Dedifferentiated amniotic fluid mesenchymal stem cell (primary cell): ENCODE results near the gene CLUH.
"Not testable (repeated sequence)": the region's sequence is repeated elsewhere in the genome, so short reads cannot be mapped to it uniquely, and the experiment has no call there.

ENCODE experiments used
- DNase-seq: peaks from one replicate; pipeline ENCODE4 v3.0.0-alpha.2; 2016; ENCODE audit errors: extremely low spot score

Gene CLUH

DNA sequence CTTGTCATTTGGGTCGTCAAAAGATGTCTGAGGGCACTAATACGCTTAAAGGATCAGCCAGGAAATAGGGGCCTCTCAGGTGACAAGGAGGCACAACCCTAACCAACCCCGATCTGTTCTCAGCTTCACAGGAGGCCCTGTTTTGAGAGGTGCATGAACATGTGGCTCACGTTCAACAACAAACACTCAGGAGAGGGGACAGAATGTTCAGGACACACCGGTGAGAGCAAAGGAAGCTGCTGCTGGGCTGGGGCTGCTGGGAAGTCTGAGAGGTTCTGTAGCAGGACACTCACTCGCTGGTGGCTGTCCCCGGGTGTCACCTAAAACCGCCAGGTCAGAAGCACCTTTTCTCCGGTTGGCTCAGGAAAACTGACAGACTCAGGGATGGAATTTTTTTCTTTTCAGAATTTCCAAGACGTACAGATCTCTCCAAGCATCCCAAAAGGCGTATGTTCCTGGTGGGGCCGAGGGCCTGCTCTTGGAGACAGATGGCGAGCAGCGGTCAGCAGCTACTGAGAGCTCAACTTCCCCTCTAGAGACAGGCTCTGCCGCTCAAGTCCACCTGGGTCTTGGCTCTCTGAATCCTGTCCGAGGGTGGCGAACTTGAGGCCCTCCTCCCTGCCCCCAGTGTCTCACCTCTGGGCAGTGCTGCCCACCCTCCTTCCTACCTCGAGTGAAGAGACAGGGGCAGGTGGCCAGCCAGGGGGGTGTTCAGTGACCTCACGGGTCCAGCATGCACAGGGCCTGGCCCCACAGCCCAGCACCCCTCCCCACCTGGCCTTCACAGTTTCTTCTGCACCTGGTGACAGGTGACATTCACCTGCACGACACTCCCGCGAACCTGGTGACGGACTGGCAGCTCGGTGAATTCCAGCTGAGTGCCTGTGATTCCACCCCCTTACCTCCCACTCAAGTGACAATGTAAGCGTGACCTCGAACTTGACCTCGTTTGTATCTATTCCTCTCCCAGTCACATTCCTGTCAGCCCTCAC is 22.9 kb downstream of the CLUH start:
- no peak for DNase-seq

DNA sequence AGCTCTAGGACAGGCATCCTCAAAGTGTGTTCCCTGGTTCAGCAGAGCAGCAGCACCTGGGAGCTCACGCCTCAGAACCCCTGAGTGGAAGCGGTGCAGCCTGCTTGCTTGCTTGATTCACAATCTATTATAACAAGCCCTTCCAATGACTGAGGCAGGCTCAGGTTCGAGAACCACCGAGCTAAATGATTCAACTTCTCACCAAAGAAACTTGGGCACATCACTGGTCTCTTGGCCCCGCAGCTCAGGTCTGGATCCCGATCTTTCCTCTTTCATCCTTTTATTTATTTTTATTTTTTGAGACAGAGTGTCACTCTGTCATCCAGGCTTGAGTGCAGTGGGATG is 24.5 kb downstream of the CLUH start:
- DNase-seq, result no peak

DNA sequence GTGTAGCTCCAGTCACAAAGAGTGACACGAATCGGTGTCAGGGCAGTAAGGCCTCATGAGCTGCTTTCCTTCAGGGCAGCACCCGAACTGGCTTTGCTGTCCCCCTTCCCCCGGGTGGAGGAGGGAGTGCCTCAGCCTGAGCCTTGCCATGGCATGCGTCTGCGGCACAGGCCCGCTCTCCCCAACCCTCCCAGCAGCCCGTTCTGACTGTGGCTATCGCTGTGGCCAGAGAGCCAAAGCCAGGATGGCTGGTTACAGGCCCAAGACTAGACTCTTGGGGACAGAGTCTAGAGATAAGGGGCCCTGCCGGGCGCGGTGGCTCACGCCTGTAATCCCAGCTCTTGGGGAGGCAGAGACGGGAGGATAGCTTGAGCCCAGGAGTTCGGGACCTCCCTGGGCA is 25.9 kb downstream of the CLUH start:
- no peak for DNase-seq

GRCh38 chr17:2684549-2684948 is 27.0 kb downstream of the CLUH start:
- no peak for DNase-seq

GRCh38 chr17:2683912-2684311 is 27.7 kb downstream of the CLUH start:
- DNase-seq, result no peak

DNA sequence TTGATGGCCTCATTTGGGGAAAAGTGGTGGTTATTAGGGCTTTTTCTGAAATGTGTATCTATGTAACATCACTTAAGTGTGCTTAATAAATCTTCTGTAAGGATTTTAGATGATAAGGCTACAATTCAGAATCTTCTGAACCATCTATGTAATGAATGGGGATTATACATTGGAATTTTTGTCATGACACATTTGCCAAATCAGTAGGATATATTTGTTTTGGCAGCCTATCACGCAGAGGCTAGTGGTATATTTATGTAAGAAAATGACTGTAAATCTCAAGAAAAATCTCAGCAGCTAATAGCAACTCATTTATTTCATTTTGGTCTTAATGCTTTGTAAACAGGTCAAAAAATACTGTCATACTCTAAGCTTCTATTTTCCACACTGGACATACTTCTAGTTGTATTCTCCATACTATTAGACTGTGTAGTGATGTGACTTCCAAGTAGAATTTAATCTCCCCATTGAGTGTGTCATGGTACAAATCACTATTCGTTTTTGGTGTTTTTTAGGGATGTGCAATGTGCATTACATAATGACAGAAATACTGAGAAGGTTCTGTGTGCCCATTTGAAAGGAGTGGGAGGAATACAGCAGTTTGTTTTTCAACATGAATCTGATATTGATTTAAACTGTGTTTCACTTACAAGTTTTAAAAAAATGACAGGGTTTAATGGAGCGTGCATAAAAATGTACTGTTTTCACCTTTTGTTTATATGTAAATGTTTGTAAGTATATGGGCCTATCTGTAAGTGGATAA is 29.2 kb downstream of the CLUH start:
- no peak for DNase-seq

GRCh38 chr17:2681650-2682049 is 29.9 kb downstream of the CLUH start:
- no peak for DNase-seq

GRCh38 chr17:2680961-2681360 is 30.6 kb downstream of the CLUH start:
- no peak for DNase-seq

GRCh38 chr17:2679247-2679646 is 32.3 kb downstream of the CLUH start:
- DNase-seq, result not testable (repeated sequence)

DNA sequence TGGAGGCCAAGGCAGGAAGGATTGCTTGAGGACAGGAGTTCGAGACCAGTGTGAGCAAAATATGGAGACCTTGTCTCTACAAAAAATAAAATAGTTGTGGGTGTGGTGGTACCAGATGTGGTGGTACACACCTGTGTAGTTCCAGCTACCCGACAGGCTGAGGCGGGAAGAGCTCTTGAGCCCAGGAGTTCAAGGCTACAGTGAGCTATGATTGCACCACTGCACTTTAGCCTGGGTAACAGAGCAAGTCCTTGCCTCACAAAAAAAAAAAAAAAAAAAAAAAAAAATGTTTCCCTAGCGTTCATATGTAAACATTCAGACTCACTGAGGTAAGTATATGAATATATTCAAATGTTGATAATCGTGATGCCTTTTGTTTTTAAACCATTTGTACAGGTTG is 39.5 kb downstream of the CLUH start:
- DNase-seq, result no peak

DNA sequence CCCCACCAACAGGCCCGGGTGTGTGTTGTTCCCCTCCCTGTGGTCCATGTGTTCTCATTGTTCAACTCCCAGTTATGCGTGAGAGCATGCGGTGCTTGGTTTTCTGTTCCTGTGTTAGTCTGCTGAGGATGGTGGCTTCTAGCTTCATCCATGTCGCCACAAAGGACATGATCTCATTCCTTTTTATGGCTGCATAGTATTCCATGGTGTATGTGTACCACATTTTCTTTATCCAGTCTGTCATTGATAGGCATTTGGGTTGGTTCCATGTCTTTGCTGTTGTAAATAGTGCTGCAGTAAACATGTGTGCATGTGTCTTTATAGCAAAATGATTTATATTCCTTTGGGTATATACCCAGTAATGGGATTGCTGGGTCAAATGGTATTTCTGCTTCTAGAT is 51.2 kb downstream of the CLUH start:
- not testable (repeated sequence) for DNase-seq

DNA sequence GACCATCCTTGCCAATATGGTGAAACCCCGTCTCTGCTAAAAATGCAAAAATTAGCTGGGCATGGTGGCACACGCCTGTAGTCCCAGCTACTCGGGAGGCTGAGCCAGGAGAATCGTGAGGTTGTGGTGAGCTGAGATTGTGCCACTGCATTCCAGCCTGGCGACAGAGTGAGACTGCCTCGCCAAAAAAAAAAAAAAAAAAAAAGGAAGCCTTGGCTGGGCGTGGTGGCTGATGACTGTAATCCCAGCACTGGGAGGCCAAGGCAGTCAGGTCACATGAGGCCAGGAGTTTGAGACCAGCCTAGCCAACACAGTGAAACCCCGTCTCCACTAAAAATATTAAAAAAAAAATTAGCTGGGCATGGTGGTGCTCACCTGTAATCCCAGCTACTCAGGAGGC is 52.2 kb downstream of the CLUH start:
- not testable (repeated sequence) for DNase-seq

- no peak for DNase-seq
Observed at GRCh38 chr17:2656283-2656682, 55.3 kb downstream of the CLUH start.

DNA sequence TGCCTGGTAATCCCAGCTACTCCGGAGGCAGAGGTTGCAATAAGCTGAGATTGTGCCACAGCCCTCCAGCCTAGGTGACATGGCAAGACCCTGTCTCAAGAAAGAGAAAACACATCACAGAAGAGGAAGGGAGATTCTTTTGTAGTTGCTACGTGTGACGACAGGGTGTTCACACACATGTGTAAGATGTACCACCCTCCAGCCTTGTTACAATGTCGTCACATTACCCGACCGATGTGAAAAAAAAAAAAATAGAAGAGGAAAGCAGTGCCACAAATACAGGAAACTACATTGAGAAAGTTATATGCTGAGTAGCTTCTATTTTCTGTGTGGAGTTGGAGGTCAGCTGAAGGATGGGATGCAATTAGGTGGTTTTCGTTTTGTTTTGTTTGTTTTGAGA is 56.0 kb downstream of the CLUH start:
- DNase-seq, result no peak

DNA sequence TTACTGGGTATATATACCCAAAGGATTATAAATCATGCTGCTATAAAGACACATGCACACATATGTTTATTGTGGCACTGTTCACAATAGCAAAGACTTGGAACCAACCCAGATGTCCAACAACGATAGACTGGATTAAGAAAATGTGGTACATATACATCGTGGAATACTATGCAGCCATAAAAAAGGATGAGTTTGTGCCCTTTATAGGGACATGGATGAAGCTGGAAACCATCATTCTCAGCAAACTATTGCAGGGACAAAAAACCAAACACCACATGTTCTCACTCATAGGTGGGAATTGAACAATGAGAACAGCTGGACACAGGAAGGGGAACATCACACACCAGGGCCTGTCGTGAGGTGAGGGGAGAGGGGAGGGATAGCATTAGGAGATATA is 58.7 kb downstream of the CLUH start:
- not testable (repeated sequence) for DNase-seq

DNA sequence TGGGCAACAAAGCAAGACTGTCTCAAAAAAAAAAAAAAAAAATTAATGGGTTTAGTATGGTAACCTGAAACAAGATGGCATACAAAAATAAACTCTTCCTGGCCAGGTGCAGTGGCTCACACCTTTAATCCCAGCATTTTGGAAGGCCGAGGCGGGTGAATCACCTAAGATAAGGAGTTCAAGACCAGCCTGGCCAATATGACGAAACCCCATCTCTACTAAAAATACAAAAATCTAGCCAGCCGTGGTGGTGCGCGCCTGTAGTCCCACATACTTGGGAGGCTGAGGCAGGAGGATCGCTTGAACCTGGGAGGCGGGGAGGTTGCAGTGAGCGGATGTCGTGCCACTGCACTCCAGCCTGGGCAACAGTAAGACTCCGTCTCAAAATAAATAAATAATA is 62.4 kb downstream of the CLUH start:
- no peak for DNase-seq

DNA sequence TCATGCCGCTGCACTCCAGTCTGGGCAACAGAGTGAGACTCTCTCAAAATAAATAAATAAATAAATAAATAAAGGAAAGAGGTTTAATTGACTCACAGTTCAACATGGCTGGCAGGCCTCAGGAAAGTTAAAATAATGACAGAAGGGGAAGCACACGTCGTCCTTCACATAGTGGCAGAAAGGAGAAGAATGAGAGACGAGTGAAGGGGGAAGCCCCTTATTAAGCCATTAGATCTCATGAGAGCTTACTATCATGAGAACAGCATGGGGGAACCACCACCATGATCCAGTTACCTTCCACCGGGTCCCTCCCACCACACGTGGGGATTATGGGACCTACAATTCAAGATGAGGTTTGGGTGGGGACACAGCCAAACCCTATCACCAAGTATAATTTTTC is 63.6 kb downstream of the CLUH start:
- DNase-seq, result no peak

- DNase-seq, result no peak
Observed at GRCh38 chr17:2644971-2645370, 66.6 kb downstream of the CLUH start.
